GM12878 (cell line): Measurements from ENCODE around the gene UVRAG. TPM values are rescaled to one million over a fixed set of nuclear protein-coding genes. Genes with fewer than 3 reads are reported as not detected.

Experiments
- ATAC-seq: fragments of 200-7000 bp; cut with Tn5 transposase; 3 replicates; pipeline ENCODE4 v1.9.1; 2020; ENCODE audit warnings: mild to moderate bottlenecking, moderate library complexity
- BruUV-seq: library from RNA; stranded (reverse); fragments of 400-500 nt; replicated peaks from 2 replicates; lab custom pipeline; 2021; lab: Mats Ljungman, UMichigan
- CTCF ChIA-PET: fragments of 300-600 bp; sonication (Branson Sonifier 250); formaldehyde crosslinking; extraction: SDS; loops from one replicate; lab custom pipeline; 2021; ENCODE audit warnings: inconsistent platforms; lab: Yijun Ruan, JAX
- POLR2A ChIA-PET: fragments of 350-600 bp; formaldehyde crosslinking; extraction: SDS; loops from one replicate; lab custom pipeline; 2021; ENCODE audit warnings: inconsistent platforms; lab: Charles Lee
- RAD21 ChIA-PET: fragments of 300-600 bp; sonication (Branson Sonifier 250); formaldehyde crosslinking; loops from one replicate; lab custom pipeline; 2023; ENCODE audit warnings: antibody characterized with exemption; ENCODE audit not compliant: unreplicated experiment; lab: Charles Lee
- SMC1A ChIA-PET: fragments of 300-600 bp; sonication (Branson Sonifier 250); formaldehyde crosslinking; loops from one replicate; lab custom pipeline; 2023; ENCODE audit not compliant: unreplicated experiment, uncharacterized antibody; lab: Charles Lee
- DNase-seq: peaks from one replicate; pipeline ENCODE4 v3.0.0-alpha.2; 2011; ENCODE audit warnings: low read depth, low spot score
- FAIRE-seq: peaks from 3 replicates; lab custom pipeline; 2011; peaks lifted over from hg19 to GRCh38; lab: Jason Lieb, UNC
- H2AFZ ChIP-seq: 2 replicates; pipeline ENCODE4 v1.6.0; 2011; ENCODE audit warnings: low read depth, low read length, control low read depth; ENCODE audit not compliant: control insufficient read depth
- H3K27ac ChIP-seq: 2 replicates; pipeline ENCODE4 v1.5.1; 2011; ENCODE audit warnings: control low read depth; ENCODE audit not compliant: control insufficient read depth, insufficient read depth
- H3K27me3 ChIP-seq, 2 experiments: replicated peaks in 1 of 2; 2 replicates each; pipeline versions ENCODE4 v1.6.0 to v1.6.1; 2011; ENCODE audit warnings: low read length in 1 of 2; ENCODE audit not compliant: control insufficient read depth in 2 of 2, insufficient read depth in 2 of 2
- H3K36me3 ChIP-seq, 2 experiments: 2 replicates each; pipeline ENCODE4 v1.5.1; 2011; ENCODE audit warnings: low read length in 1 of 2; ENCODE audit not compliant: control insufficient read depth in 2 of 2, insufficient read depth in 2 of 2
- H3K4me1 ChIP-seq: 2 replicates; pipeline ENCODE4 v1.6.1; 2011; ENCODE audit warnings: mild to moderate bottlenecking, low read length, moderate library complexity, mixed read lengths; ENCODE audit not compliant: control insufficient read depth, insufficient read depth
- H3K4me2 ChIP-seq: 2 replicates; pipeline ENCODE4 v1.6.0; 2011; ENCODE audit warnings: control low read depth; ENCODE audit not compliant: control insufficient read depth, insufficient read depth
- H3K4me3 ChIP-seq: fragments of 200-600 bp; sonication (generic); 2 replicates; pipeline ENCODE4 v1.5.1; 2016
- H3K79me2 ChIP-seq: 2 replicates; pipeline ENCODE4 v1.6.0; 2011; ENCODE audit warnings: low read length; ENCODE audit not compliant: control insufficient read depth, insufficient read depth
- H3K9ac ChIP-seq: 2 replicates; pipeline ENCODE4 v1.8.0; 2011; ENCODE audit warnings: low read length, control low read depth, mixed read lengths; ENCODE audit not compliant: control insufficient read depth, insufficient read depth
- H3K9me3 ChIP-seq: replicated peaks from 3 replicates; pipeline ENCODE4 v1.5.1; 2011; ENCODE audit warnings: mild to moderate bottlenecking, low read length; ENCODE audit not compliant: control insufficient read depth, insufficient read depth
- H4K20me1 ChIP-seq: 2 replicates; pipeline ENCODE4 v1.6.0; 2011; ENCODE audit not compliant: control insufficient read depth, insufficient read depth
- BACH1 ChIP-seq: fragments of 450-650 bp; IDR thresholded peaks from 2 replicates; pipeline ENCODE4 v1.6.1; 2017; ENCODE audit warnings: mild to moderate bottlenecking, borderline replicate concordance
- CBX3 ChIP-seq: fragments of 200-600 bp; sonication (generic); IDR thresholded peaks from 2 replicates; pipeline ENCODE4 v1.6.1; 2016; ENCODE audit warnings: low read depth, borderline replicate concordance
- CHD2 ChIP-seq: IDR thresholded peaks from 2 replicates; pipeline ENCODE4 v1.6.1; 2011; ENCODE audit warnings: low read depth, low read length, improper control_type of control experiment, borderline replicate concordance
- PAX5 ChIP-seq: IDR thresholded peaks from 2 replicates; pipeline ENCODE4 v1.6.1; 2011; ENCODE audit warnings: low read depth, low read length, borderline replicate concordance
- POLR2A ChIP-seq: IDR thresholded peaks from 2 replicates; pipeline ENCODE4 v1.6.1; 2011; ENCODE audit warnings: low read depth, mild to moderate bottlenecking, low read length
- RUNX3 ChIP-seq: IDR thresholded peaks from 2 replicates; pipeline ENCODE4 v1.6.1; 2012; ENCODE audit warnings: low read length, inconsistent platforms
- SP1 ChIP-seq: IDR thresholded peaks from one replicate; pipeline ENCODE4 v1.6.1; 2011; ENCODE audit warnings: low read depth, low read length
- SRF ChIP-seq, 2 experiments: IDR thresholded peaks; 2 replicates each; pipeline ENCODE4 v1.6.1; 2011; ENCODE audit warnings: low read depth in 2 of 2, low read length in 2 of 2, mild to moderate bottlenecking in 1 of 2, moderate library complexity in 1 of 2
- ZBTB4 ChIP-seq: fragments of 450-650 bp; formaldehyde crosslinking; IDR thresholded peaks from 2 replicates; pipeline ENCODE4 v1.4.0; 2022; ENCODE audit warnings: mild to moderate bottlenecking, moderate library complexity
- ZNF687 ChIP-seq: fragments of 450-650 bp; IDR thresholded peaks from 2 replicates; pipeline ENCODE4 v1.6.1; 2017; ENCODE audit warnings: mild to moderate bottlenecking, moderate library complexity
- in situ Hi-C: fragments of 300-500 bp; cut with MboI; formaldehyde crosslinking; loops from 9 replicates; pipeline ENCODE4 v1.14.3; 2018; ENCODE audit warnings: mixed read lengths
- intact Hi-C: fragments of 100-400 bp; cut with micrococcal nuclease; formaldehyde crosslinking; loops from one replicate; pipeline ENCODE4 v1.14.2; 2022; ENCODE audit not compliant: unreplicated experiment
- polyA plus RNA-seq, 11 experiments: library from polyadenylated mRNA; depleted of rRNA in 4 of 11; unstranded in 6 of 11; stranded (reverse) in 5 of 11; fragments of >200 nt; fragmentation: Nextera tagmentation in 4 of 11; fragmentation: Illumina TruSeq in 1 of 11; extraction: Ambion mirVana in 4 of 11; extraction: Trizol in 1 of 11; gene quantifications; 1 replicate in 1 of 11; 2 replicates in 10 of 11; pipeline versions ENCODE4 v1.2.1 to v1.2.3, GENCODE V29; 2011 to 2016; ENCODE audit warnings: inconsistent platforms in 2 of 11, missing spikeins in 2 of 11, low read depth in 1 of 11
- total RNA-seq, 4 experiments: library from RNA; depleted of rRNA in 3 of 4; stranded (reverse); fragments of >200 nt in 3 of 4; fragmentation: Illumina TruSeq in 1 of 4; extraction: Trizol in 1 of 4; gene quantifications; 2 replicates each; pipeline versions ENCODE4 v1.2.1 to v1.2.3, GENCODE V29; 2013 to 2021
- TF ChIP-seq, protein P1 (sequence below): IDR thresholded peaks from 2 replicates; pipeline ENCODE4 v1.6.1; 2011; ENCODE audit warnings: borderline replicate concordance, low read depth, mild to moderate bottlenecking, moderate library complexity, low read length; ENCODE audit not compliant: insufficient read depth, poor library complexity, severe bottlenecking
- TF ChIP-seq, protein P2 (sequence below): fragments of 450-650 bp; IDR thresholded peaks from 2 replicates; pipeline ENCODE4 v1.6.1; 2018; ENCODE audit warnings: borderline replicate concordance, mild to moderate bottlenecking; ENCODE audit not compliant: partially characterized antibody

Gene UVRAG
- total and polyA plus RNA-seq, 10 of the 15 experiments (the other 5 are each of a cell fraction or from before 2014, with no cell fraction given): 7.0 to 43.4 (median 37.0) TPM

GRCh38 chr11:75841739-75842138 lies 26.7 kb downstream of the UVRAG start (continued):
- TF ChIP-seq ZBTB4 (CRISPR knock-in tag) (no peak), CHD2 (no peak), SRF (IDR thresholded peaks at IDR 0.05; ENCODE audit: low read depth in 2 of 2, low read length in 2 of 2) (no peak), CBX3 (no peak), PAX5 (no peak), POLR2A (no peak)
- TF ChIP-seq, protein P1, sequence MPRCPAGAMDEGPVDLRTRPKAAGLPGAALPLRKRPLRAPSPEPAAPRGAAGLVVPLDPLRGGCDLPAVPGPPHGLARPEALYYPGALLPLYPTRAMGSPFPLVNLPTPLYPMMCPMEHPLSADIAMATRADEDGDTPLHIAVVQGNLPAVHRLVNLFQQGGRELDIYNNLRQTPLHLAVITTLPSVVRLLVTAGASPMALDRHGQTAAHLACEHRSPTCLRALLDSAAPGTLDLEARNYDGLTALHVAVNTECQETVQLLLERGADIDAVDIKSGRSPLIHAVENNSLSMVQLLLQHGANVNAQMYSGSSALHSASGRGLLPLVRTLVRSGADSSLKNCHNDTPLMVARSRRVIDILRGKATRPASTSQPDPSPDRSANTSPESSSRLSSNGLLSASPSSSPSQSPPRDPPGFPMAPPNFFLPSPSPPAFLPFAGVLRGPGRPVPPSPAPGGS: no peak

GRCh38 chr11:75845324-75845723 lies 30.3 kb downstream of the UVRAG start:
- intact Hi-C loops: no loop called here
- DNase-seq: no peak
- Histone ChIP-seq H3K36me3 (peaks cover 4 to 20% of the 10 kb centered on the region in 2 experiments), H3K9me3 (peaks cover 3% of the 10 kb centered on the region; the same call in 2 of the 3 replicates), H3K27me3 (no peaks in the 10 kb centered on the region), H4K20me1 (no peaks in the 10 kb centered on the region), H3K4me3 (no peak overlapping the region), H3K27ac (no peak overlapping the region), H3K79me2 (peaks cover 86% of the 10 kb centered on the region), H3K4me2 (no peak overlapping the region), H3K4me1 (peaks cover 7% of the 10 kb centered on the region), H2AFZ (no peak overlapping the region), H3K9ac (no peak overlapping the region)
- in situ Hi-C loops: no loop called here
- FAIRE-seq: no peak
- ChIA-PET RAD21 (no interaction called here), POLR2A (interaction anchor here (1.3 kb wide), 1 partner anchor 9 kb away, joined by 4 read pairs; no protein-coding TSS in a partner anchor), SMC1A (interaction anchor here (0.8 to 2.2 kb wide), 4 partner anchors 9 to 22 kb away, joined by 3 to 6 read pairs (median 4); no protein-coding TSS in a partner anchor), CTCF (interaction anchor here (1.1 to 1.2 kb wide), 2 partner anchors 9 to 307 kb away, joined by 3 to 7 read pairs; no protein-coding TSS in a partner anchor)
- ATAC-seq: no peak
- no TSS peak for BruUV-seq
- TF ChIP-seq SRF (IDR thresholded peaks at IDR 0.05; ENCODE audit: low read depth in 2 of 2, low read length in 2 of 2) (no peak), SP1 (no peak), BACH1 (no peak), ZNF687 (no peak), RUNX3 (no peak)
- TF ChIP-seq, protein P2, sequence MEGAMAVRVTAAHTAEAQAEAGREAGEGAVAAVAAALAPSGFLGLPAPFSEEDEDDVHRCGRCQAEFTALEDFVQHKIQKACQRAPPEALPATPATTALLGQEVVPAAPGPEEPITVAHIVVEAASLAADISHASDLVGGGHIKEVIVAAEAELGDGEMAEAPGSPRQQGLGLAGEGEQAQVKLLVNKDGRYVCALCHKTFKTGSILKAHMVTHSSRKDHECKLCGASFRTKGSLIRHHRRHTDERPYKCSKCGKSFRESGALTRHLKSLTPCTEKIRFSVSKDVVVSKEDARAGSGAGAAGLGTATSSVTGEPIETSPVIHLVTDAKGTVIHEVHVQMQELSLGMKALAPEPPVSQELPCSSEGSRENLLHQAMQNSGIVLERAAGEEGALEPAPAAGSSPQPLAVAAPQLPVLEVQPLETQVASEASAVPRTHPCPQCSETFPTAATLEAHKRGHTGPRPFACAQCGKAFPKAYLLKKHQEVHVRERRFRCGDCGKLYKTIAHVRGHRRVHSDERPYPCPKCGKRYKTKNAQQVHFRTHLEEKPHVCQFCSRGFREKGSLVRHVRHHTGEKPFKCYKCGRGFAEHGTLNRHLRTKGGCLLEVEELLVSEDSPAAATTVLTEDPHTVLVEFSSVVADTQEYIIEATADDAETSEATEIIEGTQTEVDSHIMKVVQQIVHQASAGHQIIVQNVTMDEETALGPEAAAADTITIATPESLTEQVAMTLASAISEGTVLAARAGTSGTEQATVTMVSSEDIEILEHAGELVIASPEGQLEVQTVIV: no peak
